Measurements from ENCODE around the gene FAM219A.

FAM219A gene

GRCh38 chr9:34396276-34397214 lies 61.8 kb downstream of the FAM219A start:
- DNase-seq (ENCODE audit: low read depth), result no peak
- TF ChIP-seq, protein P1, sequence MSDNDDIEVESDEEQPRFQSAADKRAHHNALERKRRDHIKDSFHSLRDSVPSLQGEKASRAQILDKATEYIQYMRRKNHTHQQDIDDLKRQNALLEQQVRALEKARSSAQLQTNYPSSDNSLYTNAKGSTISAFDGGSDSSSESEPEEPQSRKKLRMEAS (IDR thresholded peaks at IDR 0.05; ENCODE audit: low read depth, low read length), result no peak
- TF ChIP-seq CTCF (IDR thresholded peaks at IDR 0.05; ENCODE audit: low read depth, low read length) (no peak), MYC (IDR thresholded peaks at IDR 0.05; ENCODE audit: low read depth, low read length) (no peak), POLR2A (IDR thresholded peaks at IDR 0.05; ENCODE audit: extremely low read depth, insufficient read length) (no peak)
- H3K4me3 ChIP-seq (ENCODE audit: low read depth, low read length), result no peak overlapping the region

DNA sequence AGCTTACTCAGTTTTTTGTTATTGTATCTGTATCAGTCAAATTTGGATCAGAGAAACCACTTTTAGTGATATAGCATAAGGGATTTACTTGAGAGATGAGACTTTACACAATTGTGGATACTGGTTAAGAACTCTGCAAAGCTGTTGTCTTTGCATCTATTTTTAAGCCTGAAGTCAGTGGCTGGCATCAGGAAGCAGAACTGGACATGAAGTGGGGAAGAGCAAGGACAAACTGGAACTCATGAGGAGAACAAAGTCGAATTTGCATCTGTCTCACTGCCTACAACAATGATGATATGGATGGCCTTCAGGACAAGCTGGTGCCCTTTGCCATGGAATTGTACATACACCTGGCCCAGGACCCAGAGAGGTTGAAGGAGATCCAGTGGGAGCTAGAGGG lies 65.9 kb downstream of the FAM219A start:
- no peak for DNase-seq (ENCODE audit: low read depth)
- TF ChIP-seq MYC (IDR thresholded peaks at IDR 0.05; ENCODE audit: low read depth, low read length), result no peak
- TF ChIP-seq CTCF (IDR thresholded peaks at IDR 0.05; ENCODE audit: low read depth, low read length), result no peak
- TF ChIP-seq, protein P1 (IDR thresholded peaks at IDR 0.05; ENCODE audit: low read depth, low read length), result no peak
- TF ChIP-seq POLR2A (IDR thresholded peaks at IDR 0.05; ENCODE audit: extremely low read depth, insufficient read length), result no peak
- no peak overlapping the region for H3K4me3 ChIP-seq (ENCODE audit: low read depth, low read length)

DNA sequence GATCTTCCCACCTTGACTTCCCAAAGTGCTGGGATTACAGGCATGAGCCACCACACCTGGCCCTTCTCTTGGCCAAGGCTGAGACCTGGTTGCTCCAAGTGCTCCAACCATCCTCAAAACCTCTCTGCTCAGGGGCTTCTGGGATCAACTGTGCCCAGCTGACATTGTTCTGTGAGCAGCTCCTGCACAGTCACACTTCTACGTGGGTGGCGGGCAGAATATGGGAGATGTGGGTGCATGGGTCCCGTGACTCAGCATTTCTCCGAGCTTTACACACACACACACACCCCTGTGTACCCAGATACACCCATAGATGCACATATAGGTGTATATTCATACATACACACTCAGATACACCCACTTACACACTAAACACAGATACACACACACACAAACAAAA lies 71.1 kb downstream of the FAM219A start:
- TF ChIP-seq MYC (IDR thresholded peaks at IDR 0.05; ENCODE audit: low read depth, low read length) (no peak), CTCF (IDR thresholded peaks at IDR 0.05; ENCODE audit: low read depth, low read length) (no peak), POLR2A (IDR thresholded peaks at IDR 0.05; ENCODE audit: extremely low read depth, insufficient read length) (no peak)
- TF ChIP-seq, protein P1 (IDR thresholded peaks at IDR 0.05; ENCODE audit: low read depth, low read length), result no peak
- H3K4me3 ChIP-seq (ENCODE audit: low read depth, low read length), result no peak overlapping the region
- DNase-seq (ENCODE audit: low read depth), result no peak

DNA sequence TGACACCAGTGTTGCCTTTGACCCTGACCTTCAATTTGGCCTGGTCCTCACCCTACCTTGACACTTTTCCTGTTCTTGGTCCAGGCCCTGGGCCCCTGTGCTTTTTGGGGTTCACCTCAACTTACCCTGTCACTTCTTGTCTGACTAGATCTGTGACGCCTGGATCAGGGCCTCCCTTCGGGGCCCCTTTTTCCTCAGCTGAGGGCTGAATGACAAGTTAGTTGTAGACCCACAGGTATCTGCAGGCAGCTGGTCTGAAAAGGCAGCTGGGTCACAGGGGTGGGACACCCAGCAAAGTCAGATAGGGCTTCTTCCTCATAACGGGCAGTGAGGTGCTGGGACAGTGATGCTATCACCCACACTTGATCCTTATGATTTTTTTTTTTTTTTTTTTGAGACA lies 71.7 kb downstream of the FAM219A start:
- no peak overlapping the region for H3K4me3 ChIP-seq (ENCODE audit: low read depth, low read length)
- DNase-seq (ENCODE audit: low read depth), result no peak
- no peak for TF ChIP-seq POLR2A (IDR thresholded peaks at IDR 0.05; ENCODE audit: extremely low read depth, insufficient read length)

DNA sequence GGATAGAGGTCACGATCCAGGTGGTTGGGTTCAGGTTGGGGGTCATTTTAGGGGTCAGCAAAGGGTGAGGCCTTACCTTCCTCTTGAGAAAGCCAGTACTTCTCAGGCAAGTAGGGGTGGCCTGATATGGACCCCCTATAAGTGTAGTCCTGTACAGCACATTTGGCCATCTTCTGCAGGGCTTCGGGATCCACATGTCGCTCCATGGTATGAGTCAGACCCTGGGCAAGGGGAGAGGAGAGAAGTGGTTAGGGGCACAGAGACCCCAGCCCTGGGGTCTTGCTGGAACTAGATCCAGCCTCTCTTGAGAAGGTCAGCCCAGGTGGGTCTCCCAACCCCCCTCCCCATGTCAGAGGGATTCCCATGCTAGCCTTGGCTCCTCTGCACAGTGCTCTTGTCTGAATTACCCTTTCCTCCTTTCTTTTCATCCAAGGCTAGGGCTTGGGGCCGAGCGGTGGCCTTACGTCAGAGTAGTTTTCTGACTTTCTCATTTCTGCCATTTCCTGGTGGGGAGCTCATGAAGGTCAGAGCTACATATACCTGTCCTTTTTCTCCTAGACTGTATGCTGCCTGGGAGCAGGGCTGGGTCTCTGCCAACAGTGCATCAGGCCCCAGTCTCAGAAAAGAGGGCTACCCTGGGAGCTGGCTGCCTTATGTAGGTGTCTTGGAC lies 72.7 kb downstream of the FAM219A start:
- no peak for TF ChIP-seq CTCF (IDR thresholded peaks at IDR 0.05; ENCODE audit: low read depth, low read length)
- TF ChIP-seq MYC (IDR thresholded peaks at IDR 0.05; ENCODE audit: low read depth, low read length), result no peak
- TF ChIP-seq, protein P1 (IDR thresholded peaks at IDR 0.05; ENCODE audit: low read depth, low read length), result no peak
- no peak for TF ChIP-seq POLR2A (IDR thresholded peaks at IDR 0.05; ENCODE audit: extremely low read depth, insufficient read length)
- no peak for DNase-seq (ENCODE audit: low read depth)
- no peak overlapping the region for H3K4me3 ChIP-seq (ENCODE audit: low read depth, low read length)
